ENCODE data around the gene DNAAF1.
A peak's percentile ranks its signal among the peaks of the same experiment; 100 is the strongest.
"Not testable (repeated sequence)": the region's sequence is repeated elsewhere in the genome, so short reads cannot be mapped to it uniquely, and the experiment has no call there.

DNAAF1 gene

GRCh38 chr16:84184775-84185174 is 39.7 kb downstream of the DNAAF1 start:
- no peak for DNase-seq

- DNase-seq, result peak; percentile 90 to 91
Observed at GRCh38 chr16:84186685-84187437, 41.8 kb downstream of the DNAAF1 start, which contains the start of gene TAF1C. TAF1C (minus strand) TSS chr16:84187057; CDS start chr16:84184988, 2,069 bp downstream.

GRCh38 chr16:84190731-84191388 is 45.8 kb downstream of the DNAAF1 start, which contains the start of gene ADAD2:
ADAD2 (plus strand) TSS chr16:84191157; CDS start chr16:84191231, 74 bp downstream.
- DNase-seq, result no peak

GRCh38 chr16:84191466-84191865 is 46.4 kb downstream of the DNAAF1 start:
- DNase-seq, result no peak

DNA sequence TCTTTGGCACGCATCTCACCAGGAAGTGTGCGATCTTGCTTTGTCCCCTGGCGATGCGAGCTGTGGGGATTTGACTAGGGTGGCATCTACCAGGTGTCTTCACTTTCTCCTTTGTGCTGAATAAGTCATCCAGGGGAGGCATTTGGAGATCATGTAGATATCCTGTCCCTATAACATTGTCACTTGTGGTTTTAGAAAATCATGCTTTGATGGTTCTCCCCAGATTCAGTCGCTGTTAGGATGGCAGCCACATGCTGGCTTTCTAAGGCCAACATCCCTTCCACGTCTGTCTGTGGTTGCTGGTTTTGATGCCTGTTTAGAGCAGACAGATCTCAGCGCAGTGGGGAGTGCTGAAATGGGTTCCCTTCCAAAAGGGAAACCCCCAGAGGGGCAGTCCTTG is 48.4 kb downstream of the DNAAF1 start:
- peak in 1 of 2 donors; percentile 11 for DNase-seq

DNA sequence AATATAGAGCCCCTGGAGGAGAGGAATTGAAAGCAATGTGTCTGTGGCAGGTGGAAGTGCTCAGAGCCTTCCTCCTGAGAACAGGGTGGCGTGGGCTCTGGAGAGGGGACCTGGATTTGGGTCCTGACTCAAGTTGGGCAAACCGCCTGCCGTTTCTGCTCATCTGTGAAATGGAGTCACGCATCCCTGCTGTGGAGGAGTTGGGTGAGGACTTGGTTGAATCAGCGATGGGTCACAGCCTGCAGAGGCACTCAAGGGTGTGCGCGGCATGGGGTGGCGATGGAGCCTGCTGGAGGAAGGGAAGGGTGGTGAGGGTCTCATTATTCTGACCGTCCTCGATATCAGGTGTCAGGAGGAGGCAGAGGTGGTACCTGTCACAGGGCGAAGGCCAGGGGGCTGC is 48.9 kb downstream of the DNAAF1 start:
- no peak for DNase-seq

GRCh38 chr16:84194470-84195200 is 49.5 kb downstream of the DNAAF1 start:
- DNase-seq, result peak; percentile 15 to 42

DNA sequence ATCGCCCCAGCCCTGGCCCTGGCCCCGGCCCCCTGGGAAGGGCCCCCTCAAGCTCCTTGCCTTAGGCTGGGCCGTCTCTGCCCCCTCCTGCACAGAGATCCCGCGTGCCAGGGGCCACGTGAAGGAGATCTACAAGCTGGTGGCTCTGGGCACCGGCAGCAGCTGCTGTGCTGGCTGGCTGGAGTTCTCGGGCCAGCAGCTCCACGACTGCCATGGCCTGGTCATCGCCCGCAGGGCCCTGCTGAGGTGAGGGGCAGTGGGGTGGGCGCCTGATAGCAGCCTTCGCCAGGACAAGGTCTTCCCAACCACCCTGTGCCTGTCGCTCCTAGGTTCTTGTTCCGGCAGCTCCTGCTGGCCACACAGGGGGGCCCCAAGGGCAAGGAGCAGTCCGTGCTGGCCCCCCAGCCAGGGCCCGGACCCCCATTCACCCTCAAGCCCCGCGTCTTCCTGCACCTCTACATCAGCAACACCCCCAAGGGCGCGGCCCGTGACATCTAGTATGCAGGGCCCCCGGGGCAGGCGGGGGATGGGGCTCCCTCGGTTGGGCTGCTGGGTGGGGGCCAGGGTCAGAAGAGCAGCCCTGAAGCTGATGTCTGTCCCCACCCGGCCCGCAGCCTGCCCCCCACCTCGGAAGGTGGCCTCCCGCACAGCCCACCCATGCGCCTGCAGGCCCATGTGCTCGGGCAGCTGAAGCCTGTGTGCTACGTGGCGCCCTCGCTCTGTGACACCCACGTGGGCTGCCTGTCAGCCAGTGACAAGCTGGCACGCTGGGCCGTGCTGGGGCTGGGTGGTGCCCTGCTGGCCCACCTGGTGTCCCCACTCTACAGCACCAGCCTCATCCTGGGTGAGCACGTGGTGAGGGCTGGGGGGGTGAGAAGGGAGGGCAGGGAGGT is 50.3 kb downstream of the DNAAF1 start:
- no peak for DNase-seq

DNA sequence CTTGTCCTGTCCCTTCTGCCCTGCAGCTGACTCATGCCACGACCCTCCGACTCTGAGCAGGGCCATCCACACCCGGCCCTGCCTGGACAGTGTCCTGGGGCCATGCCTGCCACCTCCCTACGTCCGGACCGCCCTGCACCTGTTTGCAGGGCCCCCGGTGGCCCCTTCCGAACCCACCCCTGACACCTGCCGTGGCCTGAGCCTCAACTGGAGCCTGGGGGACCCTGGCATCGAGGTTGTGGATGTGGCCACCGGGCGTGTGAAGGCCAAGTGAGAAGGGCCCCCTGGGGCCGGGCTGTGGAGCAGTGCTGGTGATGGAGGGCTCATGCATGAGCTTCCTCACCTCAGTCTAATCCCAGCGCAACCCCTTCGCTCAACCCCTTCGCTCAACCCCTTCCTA is 51.0 kb downstream of the DNAAF1 start:
- no peak for DNase-seq

- no peak for DNase-seq
Observed at GRCh38 chr16:84196727-84197394, 51.8 kb downstream of the DNAAF1 start.

GRCh38 chr16:84197466-84198128 is 52.5 kb downstream of the DNAAF1 start:
- no peak for DNase-seq

DNA sequence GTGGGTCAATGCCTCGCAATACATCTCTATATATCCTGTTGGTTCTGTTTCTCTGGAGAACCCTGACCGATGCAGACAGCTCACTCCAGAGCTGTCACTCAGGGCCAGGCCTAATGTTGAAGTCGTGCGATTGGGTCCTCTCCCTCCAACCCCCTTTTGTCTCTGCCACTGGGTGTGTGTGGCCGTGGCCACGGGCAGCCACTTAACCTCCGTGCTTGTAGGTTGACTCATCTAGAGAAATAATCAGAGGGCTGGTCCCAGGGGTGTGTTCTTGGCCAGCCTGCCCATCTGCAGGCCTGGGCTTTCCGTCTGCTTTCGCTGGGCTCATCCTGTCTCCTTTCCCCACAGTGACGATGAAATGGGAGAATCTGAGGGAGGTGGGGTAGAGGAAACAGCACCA is 53.3 kb downstream of the DNAAF1 start:
- no peak for DNase-seq

GRCh38 chr16:84199097-84199496 is 54.0 kb downstream of the DNAAF1 start:
- no peak for DNase-seq

- peak; percentile 22 to 44 for DNase-seq
Observed at GRCh38 chr16:84199861-84200260, 54.8 kb downstream of the DNAAF1 start.

- DNase-seq, result not testable (repeated sequence)
Observed at GRCh38 chr16:84204551-84204950, 59.4 kb downstream of the DNAAF1 start.

GRCh38 chr16:84205123-84205522 is 60.0 kb downstream of the DNAAF1 start:
- not testable (repeated sequence) for DNase-seq

- DNase-seq, result no peak
Observed at GRCh38 chr16:84205976-84206691, 61.0 kb downstream of the DNAAF1 start.

- DNase-seq, result no peak
Observed at GRCh38 chr16:84207251-84207650, 62.1 kb downstream of the DNAAF1 start.

DNA sequence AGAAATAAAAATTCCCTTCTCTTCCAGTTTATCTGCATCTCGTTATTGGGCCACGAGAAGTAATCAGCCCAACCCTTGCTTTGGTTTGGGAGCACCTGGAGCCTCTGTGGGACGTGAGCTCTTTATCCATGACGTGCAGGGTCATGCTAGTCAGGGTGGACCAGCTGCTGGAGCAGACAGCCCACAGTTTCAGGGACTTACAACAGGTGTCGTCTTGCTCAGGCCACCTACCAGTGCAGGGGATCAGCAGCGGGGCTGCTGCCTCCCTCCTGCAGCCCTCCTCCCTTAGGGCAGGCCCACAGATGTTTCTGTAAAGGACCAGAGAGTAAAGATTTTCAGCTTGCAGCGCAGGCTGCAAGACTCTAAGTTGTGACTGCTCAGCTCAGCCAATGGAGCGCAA is 62.8 kb downstream of the DNAAF1 start:
- DNase-seq, result no peak

DNA sequence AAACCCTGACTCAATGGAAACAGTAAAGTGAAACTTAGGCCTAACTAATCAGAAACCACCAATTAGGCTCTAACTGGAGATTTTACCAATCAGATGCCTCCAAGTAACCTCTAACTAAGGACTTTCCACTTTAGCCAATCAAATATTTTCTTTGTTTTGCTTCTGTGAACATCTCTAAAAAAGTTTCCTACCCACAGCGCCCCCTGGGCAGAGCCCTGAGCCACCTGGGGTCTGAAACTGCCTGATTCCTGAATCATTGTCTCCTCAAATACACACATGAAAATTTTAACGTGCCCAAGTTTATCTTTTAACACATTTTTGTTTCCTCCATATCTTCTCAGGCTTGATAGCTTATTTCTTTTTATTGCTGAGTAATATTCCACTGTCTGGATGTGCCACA is 64.9 kb downstream of the DNAAF1 start:
- no peak for DNase-seq

- DNase-seq, result no peak
Observed at GRCh38 chr16:84212154-84212553, 67.0 kb downstream of the DNAAF1 start.

Data from CD4-positive, alpha-beta T cell treated with Interleukin-4 for 1 hour (primary cell).